GM12878 (cell line): Measurements from ENCODE around the gene EIF3B. TPM values are rescaled to one million over a fixed set of nuclear protein-coding genes. Genes with fewer than 3 reads are reported as not detected.

Experiments
- ATAC-seq: fragments of 200-7000 bp; cut with Tn5 transposase; 3 replicates; pipeline ENCODE4 v1.9.1; 2020; ENCODE audit warnings: mild to moderate bottlenecking, moderate library complexity
- BruUV-seq: library from RNA; stranded (reverse); fragments of 400-500 nt; replicated peaks from 2 replicates; lab custom pipeline; 2021; lab: Mats Ljungman, UMichigan
- CTCF ChIA-PET: fragments of 300-600 bp; sonication (Branson Sonifier 250); formaldehyde crosslinking; extraction: SDS; loops from one replicate; lab custom pipeline; 2021; ENCODE audit warnings: inconsistent platforms; lab: Yijun Ruan, JAX
- POLR2A ChIA-PET: fragments of 350-600 bp; formaldehyde crosslinking; extraction: SDS; loops from one replicate; lab custom pipeline; 2021; ENCODE audit warnings: inconsistent platforms; lab: Charles Lee
- RAD21 ChIA-PET: fragments of 300-600 bp; sonication (Branson Sonifier 250); formaldehyde crosslinking; loops from one replicate; lab custom pipeline; 2023; ENCODE audit warnings: antibody characterized with exemption; ENCODE audit not compliant: unreplicated experiment; lab: Charles Lee
- SMC1A ChIA-PET: fragments of 300-600 bp; sonication (Branson Sonifier 250); formaldehyde crosslinking; loops from one replicate; lab custom pipeline; 2023; ENCODE audit not compliant: unreplicated experiment, uncharacterized antibody; lab: Charles Lee
- DNase-seq: peaks from one replicate; pipeline ENCODE4 v3.0.0-alpha.2; 2011; ENCODE audit warnings: low read depth, low spot score
- FAIRE-seq: peaks from 3 replicates; lab custom pipeline; 2011; peaks lifted over from hg19 to GRCh38; lab: Jason Lieb, UNC
- H2AFZ ChIP-seq: 2 replicates; pipeline ENCODE4 v1.6.0; 2011; ENCODE audit warnings: low read depth, low read length, control low read depth; ENCODE audit not compliant: control insufficient read depth
- H3K27ac ChIP-seq: 2 replicates; pipeline ENCODE4 v1.5.1; 2011; ENCODE audit warnings: control low read depth; ENCODE audit not compliant: control insufficient read depth, insufficient read depth
- H3K27me3 ChIP-seq, 2 experiments: replicated peaks in 1 of 2; 2 replicates each; pipeline versions ENCODE4 v1.6.0 to v1.6.1; 2011; ENCODE audit warnings: low read length in 1 of 2; ENCODE audit not compliant: control insufficient read depth in 2 of 2, insufficient read depth in 2 of 2
- H3K36me3 ChIP-seq, 2 experiments: 2 replicates each; pipeline ENCODE4 v1.5.1; 2011; ENCODE audit warnings: low read length in 1 of 2; ENCODE audit not compliant: control insufficient read depth in 2 of 2, insufficient read depth in 2 of 2
- H3K4me1 ChIP-seq: 2 replicates; pipeline ENCODE4 v1.6.1; 2011; ENCODE audit warnings: mild to moderate bottlenecking, low read length, moderate library complexity, mixed read lengths; ENCODE audit not compliant: control insufficient read depth, insufficient read depth
- H3K4me2 ChIP-seq: 2 replicates; pipeline ENCODE4 v1.6.0; 2011; ENCODE audit warnings: control low read depth; ENCODE audit not compliant: control insufficient read depth, insufficient read depth
- H3K4me3 ChIP-seq: fragments of 200-600 bp; sonication (generic); 2 replicates; pipeline ENCODE4 v1.5.1; 2016
- H3K79me2 ChIP-seq: 2 replicates; pipeline ENCODE4 v1.6.0; 2011; ENCODE audit warnings: low read length; ENCODE audit not compliant: control insufficient read depth, insufficient read depth
- H3K9ac ChIP-seq: 2 replicates; pipeline ENCODE4 v1.8.0; 2011; ENCODE audit warnings: low read length, control low read depth, mixed read lengths; ENCODE audit not compliant: control insufficient read depth, insufficient read depth
- H3K9me3 ChIP-seq: replicated peaks from 3 replicates; pipeline ENCODE4 v1.5.1; 2011; ENCODE audit warnings: mild to moderate bottlenecking, low read length; ENCODE audit not compliant: control insufficient read depth, insufficient read depth
- H4K20me1 ChIP-seq: 2 replicates; pipeline ENCODE4 v1.6.0; 2011; ENCODE audit not compliant: control insufficient read depth, insufficient read depth
- POLR2A ChIP-seq: IDR thresholded peaks from 2 replicates; pipeline ENCODE4 v1.6.1; 2011; ENCODE audit warnings: low read depth, mild to moderate bottlenecking, low read length
- ZNF592 ChIP-seq: fragments of 450-650 bp; IDR thresholded peaks from 2 replicates; pipeline ENCODE4 v1.6.1; 2017; ENCODE audit warnings: mild to moderate bottlenecking, moderate library complexity
- ZNF687 ChIP-seq: fragments of 450-650 bp; IDR thresholded peaks from 2 replicates; pipeline ENCODE4 v1.6.1; 2017; ENCODE audit warnings: mild to moderate bottlenecking, moderate library complexity
- WGBS: methylation state at CpG from one replicate; pipeline ENCODE4 v1.1.6; 2016; ENCODE audit warnings: low lambda C conversion rate; ENCODE audit not compliant: insufficient replicate concordance, insufficient coverage; ENCODE audit errors: missing lambda C conversion rate; 5-methylcytosine and 5-hydroxymethylcytosine counted together
- in situ Hi-C: fragments of 300-500 bp; cut with MboI; formaldehyde crosslinking; loops from 9 replicates; pipeline ENCODE4 v1.14.3; 2018; ENCODE audit warnings: mixed read lengths
- intact Hi-C: fragments of 100-400 bp; cut with micrococcal nuclease; formaldehyde crosslinking; loops from one replicate; pipeline ENCODE4 v1.14.2; 2022; ENCODE audit not compliant: unreplicated experiment
- polyA plus RNA-seq, 11 experiments: library from polyadenylated mRNA; depleted of rRNA in 4 of 11; unstranded in 6 of 11; stranded (reverse) in 5 of 11; fragments of >200 nt; fragmentation: Nextera tagmentation in 4 of 11; fragmentation: Illumina TruSeq in 1 of 11; extraction: Ambion mirVana in 4 of 11; extraction: Trizol in 1 of 11; gene quantifications; 1 replicate in 1 of 11; 2 replicates in 10 of 11; pipeline versions ENCODE4 v1.2.1 to v1.2.3, GENCODE V29; 2011 to 2016; ENCODE audit warnings: inconsistent platforms in 2 of 11, missing spikeins in 2 of 11, low read depth in 1 of 11
- total RNA-seq, 4 experiments: library from RNA; depleted of rRNA in 3 of 4; stranded (reverse); fragments of >200 nt in 3 of 4; fragmentation: Illumina TruSeq in 1 of 4; extraction: Trizol in 1 of 4; gene quantifications; 2 replicates each; pipeline versions ENCODE4 v1.2.1 to v1.2.3, GENCODE V29; 2013 to 2021

EIF3B gene
- total and polyA plus RNA-seq, 10 of the 15 experiments (the other 5 are each of a cell fraction or from before 2014, with no cell fraction given): 17.6 to 275 (median 153) TPM

- no TSS peak for BruUV-seq
- Histone ChIP-seq H3K27me3 (no peaks in the 10 kb centered on the region), H2AFZ (no peak overlapping the region), H4K20me1 (no peaks in the 10 kb centered on the region), H3K4me2 (no peak overlapping the region), H3K4me1 (no peaks in the 10 kb centered on the region), H3K79me2 (no peaks in the 10 kb centered on the region), H3K36me3 (peaks cover 15 to 37% of the 10 kb centered on the region in 2 experiments), H3K4me3 (no peak overlapping the region), H3K9ac (no peak overlapping the region), H3K27ac (no peak overlapping the region), H3K9me3 (no peaks in the 10 kb centered on the region)
- ChIA-PET SMC1A (interaction anchor here (1.3 kb wide), 1 partner anchor 85 kb away, joined by 5 read pairs; no protein-coding TSS in a partner anchor), CTCF (interaction anchor here (0.6 to 1.5 kb wide), 5 partner anchors 9 to 85 kb away, joined by 3 to 13 read pairs (median 3); no protein-coding TSS in a partner anchor), RAD21 (interaction anchor here (0.6 to 2.1 kb wide), 4 partner anchors 19 to 508 kb away, joined by 3 to 5 read pairs (median 4); partner anchors contain the start of gene CHST12), POLR2A (no interaction called here)
- in situ Hi-C loops (no loop called here), intact Hi-C loops (no loop called here)
- TF ChIP-seq ZNF592 (no peak), POLR2A (peak; percentile 26; the same call in 1 of the 2 replicates), ZNF687 (no peak)
- FAIRE-seq (no peak), ATAC-seq (no peak; the same call in 2 of the 3 replicates), DNase-seq (no peak)
- WGBS: 88% methylated on average over 22 of the region's 29 CpGs
Measured at GRCh38 chr7:2383543-2384274, 29.1 kb downstream of the EIF3B start.
